Transverse colon (tissue), 3 donors: ENCODE measurements around the gene TFAP2E.

Experiments
- CTCF ChIP-seq, 5 experiments: fragments of 200-600 bp in 3 of 5; fragments of 450-650 bp in 2 of 5; sonication (generic) in 3 of 5; IDR thresholded peaks; 1 replicate in 2 of 5; 2 replicates in 3 of 5; pipeline ENCODE4 v1.5.1; 2016 to 2017; ENCODE audit warnings: antibody characterized with exemption in 5 of 5, inconsistent platforms in 3 of 5, mild to moderate bottlenecking in 2 of 5, moderate library complexity in 1 of 5
- POLR2A ChIP-seq: fragments of 450-650 bp; IDR thresholded peaks from one replicate; pipeline ENCODE4 v1.6.1; 2016; ENCODE audit warnings: antibody characterized with exemption, mild to moderate bottlenecking, moderate library complexity

- no peak for TF ChIP-seq CTCF (IDR thresholded peaks at IDR 0.05)
- no peak for TF ChIP-seq POLR2A
These were observed 3.1 kb downstream of the TFAP2E start for GRCh38 chr1:35576061-35576765.
